Measurements from ENCODE around the gene SELENBP1.

Gene SELENBP1

GRCh38 chr1:151377150-151377884, 4.8 kb upstream of the SELENBP1 start:
- no peaks in the 10 kb centered on the region for H3K79me2 ChIP-seq (ENCODE audit: control insufficient read depth, low read length)
- H3K4me2 ChIP-seq (ENCODE audit: low read length) = no peak overlapping the region
- H4K20me1 ChIP-seq (ENCODE audit: control insufficient read depth, insufficient read depth, low read depth, low read length) = no peaks in the 10 kb centered on the region
- no peaks in the 10 kb centered on the region for H3K9me3 ChIP-seq (ENCODE audit: control insufficient read depth, insufficient read depth, low read length)
- no peaks in the 10 kb centered on the region for H3K4me1 ChIP-seq (ENCODE audit: control insufficient read depth, low read length)
- H3K27me3 ChIP-seq (ENCODE audit: control insufficient read depth, low read length) = peaks cover 3% of the 10 kb centered on the region; the same call in 1 of the 2 replicates
- TF ChIP-seq EZH2phosphoT487 (IDR thresholded peaks at IDR 0.05; ENCODE audit: borderline replicate concordance, low read length) (no peak), CTCF (IDR thresholded peaks at IDR 0.05; ENCODE audit: low read depth, low read length, poor library complexity, severe bottlenecking) (no peak)
- H3K27ac ChIP-seq (ENCODE audit: low read depth, low read length) = no peak overlapping the region
- no peaks in the 10 kb centered on the region for H3K9me2 ChIP-seq (replicated peaks; ENCODE audit: control insufficient read depth, low read length)
- no peaks in the 10 kb centered on the region for H3F3A ChIP-seq (ENCODE audit: control insufficient read depth, insufficient read depth)
- no peaks in the 10 kb centered on the region for H3K36me3 ChIP-seq (ENCODE audit: control insufficient read depth, low read length)
- H3K4me3 ChIP-seq (ENCODE audit: low read length) = no peak overlapping the region

- Histone ChIP-seq H3K27ac (ENCODE audit: low read depth, low read length) (no peak overlapping the region), H3F3A (ENCODE audit: control insufficient read depth, insufficient read depth) (no peaks in the 10 kb centered on the region), H3K9me2 (replicated peaks; ENCODE audit: control insufficient read depth, low read length) (no peaks in the 10 kb centered on the region), H3K9me3 (ENCODE audit: control insufficient read depth, insufficient read depth, low read length) (no peaks in the 10 kb centered on the region), H3K4me1 (ENCODE audit: control insufficient read depth, low read length) (no peaks in the 10 kb centered on the region), H3K4me2 (ENCODE audit: low read length) (no peak overlapping the region), H3K27me3 (ENCODE audit: control insufficient read depth, low read length) (peaks cover 3% of the 10 kb centered on the region; the same call in 1 of the 2 replicates), H3K4me3 (ENCODE audit: low read length) (no peak overlapping the region), H4K20me1 (ENCODE audit: control insufficient read depth, insufficient read depth, low read depth, low read length) (no peaks in the 10 kb centered on the region), H3K36me3 (ENCODE audit: control insufficient read depth, low read length) (no peaks in the 10 kb centered on the region), H3K79me2 (ENCODE audit: control insufficient read depth, low read length) (no peaks in the 10 kb centered on the region)
- no peak for TF ChIP-seq EZH2phosphoT487 (IDR thresholded peaks at IDR 0.05; ENCODE audit: borderline replicate concordance, low read length)
- no peak for TF ChIP-seq CTCF (IDR thresholded peaks at IDR 0.05; ENCODE audit: low read depth, low read length, poor library complexity, severe bottlenecking)
These were observed 691 bp upstream of the SELENBP1 start for GRCh38 chr1:151373196-151373595.

DNA sequence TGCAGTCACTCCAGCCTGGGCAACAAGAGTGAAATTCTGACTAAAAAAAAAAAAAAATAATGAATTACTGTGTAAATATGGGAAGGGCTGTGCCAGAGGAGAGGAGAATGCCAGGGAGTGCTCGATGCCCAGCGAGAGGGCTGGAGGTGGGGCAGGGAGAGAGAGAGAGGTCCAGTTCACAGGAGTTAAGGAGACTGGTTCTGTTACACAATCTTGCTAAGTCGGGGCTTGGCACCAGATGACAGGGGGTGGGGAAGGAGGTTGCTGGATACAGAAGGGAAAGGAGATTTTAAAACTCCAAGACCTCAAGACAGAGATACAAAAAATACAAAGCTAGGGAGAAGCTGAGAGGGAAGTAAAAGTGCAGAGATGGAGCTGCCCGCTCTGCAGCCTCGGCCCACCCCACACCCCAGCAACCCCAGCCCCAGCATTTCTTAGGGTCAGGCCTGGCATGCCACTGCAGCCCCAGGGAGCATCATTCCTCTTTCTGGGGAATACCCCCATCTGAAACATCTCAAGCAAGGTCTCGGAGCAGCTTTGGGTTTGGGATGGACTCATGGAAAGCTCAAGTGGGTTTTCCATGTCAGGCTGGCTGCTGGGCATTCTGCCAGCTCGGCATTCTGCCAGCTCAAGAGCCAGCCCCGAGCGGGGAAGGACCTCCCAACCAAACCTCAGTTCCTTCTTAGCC, 991 bp downstream of the SELENBP1 start:
- Histone ChIP-seq H3K9me3 (ENCODE audit: control insufficient read depth, insufficient read depth, low read length) (no peaks in the 10 kb centered on the region), H3K4me1 (ENCODE audit: control insufficient read depth, low read length) (no peaks in the 10 kb centered on the region), H3K27me3 (ENCODE audit: control insufficient read depth, low read length) (no peaks in the 10 kb centered on the region), H3F3A (ENCODE audit: control insufficient read depth, insufficient read depth) (no peaks in the 10 kb centered on the region), H3K27ac (ENCODE audit: low read depth, low read length) (no peak overlapping the region), H3K9me2 (replicated peaks; ENCODE audit: control insufficient read depth, low read length) (no peaks in the 10 kb centered on the region), H3K4me3 (ENCODE audit: low read length) (no peak overlapping the region), H3K4me2 (ENCODE audit: low read length) (no peak overlapping the region), H3K79me2 (ENCODE audit: control insufficient read depth, low read length) (no peaks in the 10 kb centered on the region), H4K20me1 (ENCODE audit: control insufficient read depth, insufficient read depth, low read depth, low read length) (no peaks in the 10 kb centered on the region), H3K36me3 (ENCODE audit: control insufficient read depth, low read length) (no peaks in the 10 kb centered on the region)
- no peak for TF ChIP-seq CTCF (IDR thresholded peaks at IDR 0.05; ENCODE audit: low read depth, low read length, poor library complexity, severe bottlenecking)
- no peak for TF ChIP-seq EZH2phosphoT487 (IDR thresholded peaks at IDR 0.05; ENCODE audit: borderline replicate concordance, low read length)

Data from DOHH2 (cell line).